K562 (cell line): ENCODE data around the gene TRAF1.

Experiments
- GABPA ChIP-seq: fragments of 200-800 bp; sonication (Bioruptor generic); conservative IDR thresholded peaks from 2 replicates; pipeline ENCODE4 v1.6.1; 2016; ENCODE audit warnings: low read depth, missing genetic modification characterization, missing compliant biosample characterization
- JUN ChIP-seq, 2 experiments: sonication (generic) in 1 of 2; formaldehyde crosslinking in 1 of 2; IDR thresholded peaks; 2 replicates each; pipeline versions ENCODE4 v1.6.1 to v1.8.0; 2012 to 2022; ENCODE audit warnings: borderline replicate concordance in 2 of 2, mild to moderate bottlenecking in 2 of 2, improper control_type of control experiment in 1 of 2, low read depth in 1 of 2, low read length in 1 of 2, missing genetic modification reagents in 1 of 2
- MEIS2 ChIP-seq: fragments of 450-650 bp; IDR thresholded peaks from 2 replicates; pipeline ENCODE4 v1.6.1; 2014; ENCODE audit warnings: mild to moderate bottlenecking; ENCODE audit not compliant: partially characterized antibody
- ZNF668 ChIP-seq: fragments of 250-450 bp; sonication (Bioruptor Pico); IDR thresholded peaks from 2 replicates; pipeline ENCODE4 v1.8.0; 2022; ENCODE audit warnings: mild to moderate bottlenecking, inconsistent platforms
- TF ChIP-seq, protein P1 (sequence below), 3 experiments: IDR thresholded peaks in 2 of 3; conservative IDR thresholded peaks in 1 of 3; 2 replicates each; pipeline ENCODE4 v1.5.1; 2011 to 2012; ENCODE audit warnings: low read length in 3 of 3, mild to moderate bottlenecking in 3 of 3, control low read depth in 2 of 3, improper control_type of control experiment in 1 of 3, inconsistent platforms in 1 of 3, low read depth in 1 of 3, mixed read lengths in 1 of 3, moderate library complexity in 1 of 3; ENCODE audit not compliant: insufficient read depth in 2 of 3

DNA sequence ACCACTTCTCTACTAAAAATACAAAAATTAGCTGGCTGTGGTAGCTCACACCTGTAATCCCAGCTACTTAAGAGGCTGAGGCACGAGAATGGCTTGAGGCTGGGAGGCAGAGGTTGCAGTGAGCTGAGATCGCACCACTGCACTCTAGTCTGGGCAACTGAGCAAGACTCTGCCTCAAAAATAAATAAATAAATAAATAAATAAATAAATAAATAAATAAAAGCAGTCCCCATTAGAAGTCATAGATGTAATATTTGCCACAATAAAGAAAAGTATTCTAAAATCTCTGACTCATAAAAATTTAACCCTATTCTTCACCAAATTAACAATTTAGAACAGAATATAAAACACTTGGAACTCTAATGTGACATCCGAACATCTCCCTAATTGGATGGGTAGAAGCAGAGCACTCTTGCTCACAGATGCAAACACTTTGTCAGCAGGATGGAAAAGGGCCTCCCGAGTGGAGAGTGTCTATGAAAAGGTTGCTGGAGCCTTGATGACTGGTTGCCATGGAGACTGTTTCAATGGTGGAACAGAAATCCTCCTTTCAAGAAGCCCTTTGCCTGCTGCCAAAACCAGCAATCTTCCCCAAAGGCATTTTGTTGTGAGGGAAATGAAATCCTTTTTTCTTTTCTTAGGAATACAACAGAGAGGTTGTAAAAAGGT is 38.9 kb upstream of the TRAF1 start:
- TF ChIP-seq, protein P1, sequence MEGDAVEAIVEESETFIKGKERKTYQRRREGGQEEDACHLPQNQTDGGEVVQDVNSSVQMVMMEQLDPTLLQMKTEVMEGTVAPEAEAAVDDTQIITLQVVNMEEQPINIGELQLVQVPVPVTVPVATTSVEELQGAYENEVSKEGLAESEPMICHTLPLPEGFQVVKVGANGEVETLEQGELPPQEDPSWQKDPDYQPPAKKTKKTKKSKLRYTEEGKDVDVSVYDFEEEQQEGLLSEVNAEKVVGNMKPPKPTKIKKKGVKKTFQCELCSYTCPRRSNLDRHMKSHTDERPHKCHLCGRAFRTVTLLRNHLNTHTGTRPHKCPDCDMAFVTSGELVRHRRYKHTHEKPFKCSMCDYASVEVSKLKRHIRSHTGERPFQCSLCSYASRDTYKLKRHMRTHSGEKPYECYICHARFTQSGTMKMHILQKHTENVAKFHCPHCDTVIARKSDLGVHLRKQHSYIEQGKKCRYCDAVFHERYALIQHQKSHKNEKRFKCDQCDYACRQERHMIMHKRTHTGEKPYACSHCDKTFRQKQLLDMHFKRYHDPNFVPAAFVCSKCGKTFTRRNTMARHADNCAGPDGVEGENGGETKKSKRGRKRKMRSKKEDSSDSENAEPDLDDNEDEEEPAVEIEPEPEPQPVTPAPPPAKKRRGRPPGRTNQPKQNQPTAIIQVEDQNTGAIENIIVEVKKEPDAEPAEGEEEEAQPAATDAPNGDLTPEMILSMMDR (IDR thresholded peaks at IDR 0.05 in 2 of 3, conservative IDR thresholded peaks at IDR 0.05 in 1 of 3; ENCODE audit: insufficient read depth in 2 of 3, low read depth in 1 of 3, low read length in 3 of 3) = no peak
- no peak for TF ChIP-seq ZNF668 (CRISPR knock-in tag)
- TF ChIP-seq JUN (IDR thresholded peaks at IDR 0.05; ENCODE audit: borderline replicate concordance, low read depth, low read length) = no peak
- no peak for TF ChIP-seq JUN (CRISPR knock-in tag; IDR thresholded peaks at IDR 0.05; ENCODE audit: borderline replicate concordance)
- no peak for TF ChIP-seq GABPA
- TF ChIP-seq MEIS2 = no peak
